HS-27A (cell line): ENCODE data around the gene NR2F6.
A peak's percentile ranks its signal among the peaks of the same experiment; 100 is the strongest.
"Not testable (repeated sequence)": the region's sequence is repeated elsewhere in the genome, so short reads cannot be mapped to it uniquely, and the experiment has no call there.

Experiments
- DNase-seq: peaks from one replicate; pipeline ENCODE4 v3.0.0-alpha.2; 2012; ENCODE audit warnings: low read depth, missing footprints

Gene NR2F6

DNA sequence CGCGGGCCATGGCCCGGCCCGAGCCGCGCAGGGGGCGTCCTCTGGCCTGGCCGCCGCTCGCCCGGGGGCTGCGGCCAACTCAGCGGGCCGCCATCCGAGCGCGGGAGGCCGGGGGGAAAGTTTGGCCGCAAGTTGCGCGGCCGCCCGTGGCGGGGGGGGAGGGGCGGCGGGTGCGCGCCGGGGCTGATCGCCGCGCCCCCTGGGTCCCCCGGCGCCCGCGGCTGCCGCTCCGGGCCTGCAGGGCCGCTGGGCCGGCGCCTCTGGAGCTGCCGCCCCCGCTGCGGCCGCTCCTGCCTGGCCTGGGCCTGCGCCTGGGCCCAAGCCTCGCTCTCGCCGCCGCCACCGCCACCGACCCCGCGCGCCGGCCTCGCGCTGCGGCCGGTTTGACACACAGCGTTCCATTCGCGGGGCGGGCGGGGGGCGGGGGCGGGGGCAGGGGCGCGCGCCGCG, at the start of gene NR2F6:
NR2F6 (minus strand) TSS at position 385 of the 450 bp plus-strand sequence. CDS start 699 bp downstream, outside the sequence.
- DNase-seq = no peak

DNA sequence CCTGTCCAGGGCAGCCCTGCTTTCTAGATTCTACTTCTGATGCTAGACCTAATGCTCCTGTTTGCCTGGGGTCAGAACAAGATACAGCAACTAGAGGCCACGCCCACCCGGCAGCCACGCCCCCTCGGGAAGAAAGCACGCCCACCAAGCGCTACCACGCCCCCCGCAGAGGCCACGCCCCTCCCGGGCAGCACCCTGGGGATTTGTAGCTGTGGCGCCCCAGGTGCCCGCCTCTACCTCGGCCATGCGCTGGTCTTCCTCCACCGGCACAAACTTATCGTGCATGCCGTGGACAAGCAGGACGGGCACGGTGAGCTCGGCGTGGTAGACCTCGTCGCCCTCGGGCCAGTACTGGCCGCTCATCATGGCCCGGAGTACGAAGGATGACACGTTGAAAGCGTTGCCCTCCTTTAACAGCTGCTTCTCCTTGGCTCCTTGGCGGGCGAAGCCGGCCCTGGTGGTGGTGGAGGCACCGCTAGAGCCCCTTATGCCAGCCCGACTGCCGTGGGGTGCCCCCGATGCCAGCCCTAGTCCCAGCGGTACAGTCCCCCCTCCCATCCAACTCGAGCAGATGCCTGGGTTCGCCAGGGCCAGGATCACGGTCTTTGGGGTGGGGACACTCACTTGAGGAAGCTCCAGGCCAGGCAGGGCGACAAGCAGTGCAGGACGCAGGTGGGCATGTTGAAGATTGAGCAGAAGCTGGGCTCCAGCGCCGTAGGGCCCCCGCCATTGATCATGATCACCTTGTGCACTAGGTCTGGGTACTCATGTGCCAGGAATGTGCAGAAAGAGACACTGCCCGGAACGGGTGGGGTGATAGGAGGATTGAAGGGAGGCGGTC, 48.6 kb upstream of the NR2F6 start:
- no peak for DNase-seq

DNA sequence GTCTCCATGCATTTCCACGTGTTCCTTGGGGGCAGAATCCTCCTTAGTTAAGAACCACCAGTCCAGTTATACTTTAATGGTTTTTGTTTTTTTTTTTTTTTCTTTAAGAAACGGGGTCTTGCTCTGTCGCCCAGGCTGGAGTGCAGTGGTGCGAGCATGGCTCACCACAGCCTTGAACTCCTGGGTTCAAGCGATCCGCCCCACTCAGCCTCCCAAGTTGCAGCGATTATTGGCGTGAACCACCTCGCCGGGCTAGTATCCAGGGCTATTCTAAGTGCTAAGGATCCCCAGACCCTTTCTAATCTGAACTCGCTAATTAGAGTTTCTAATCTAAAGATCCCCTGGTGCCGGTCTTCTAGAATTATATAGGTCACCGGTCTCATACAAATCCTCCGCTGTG, 47.9 kb upstream of the NR2F6 start:
- no peak for DNase-seq

DNA sequence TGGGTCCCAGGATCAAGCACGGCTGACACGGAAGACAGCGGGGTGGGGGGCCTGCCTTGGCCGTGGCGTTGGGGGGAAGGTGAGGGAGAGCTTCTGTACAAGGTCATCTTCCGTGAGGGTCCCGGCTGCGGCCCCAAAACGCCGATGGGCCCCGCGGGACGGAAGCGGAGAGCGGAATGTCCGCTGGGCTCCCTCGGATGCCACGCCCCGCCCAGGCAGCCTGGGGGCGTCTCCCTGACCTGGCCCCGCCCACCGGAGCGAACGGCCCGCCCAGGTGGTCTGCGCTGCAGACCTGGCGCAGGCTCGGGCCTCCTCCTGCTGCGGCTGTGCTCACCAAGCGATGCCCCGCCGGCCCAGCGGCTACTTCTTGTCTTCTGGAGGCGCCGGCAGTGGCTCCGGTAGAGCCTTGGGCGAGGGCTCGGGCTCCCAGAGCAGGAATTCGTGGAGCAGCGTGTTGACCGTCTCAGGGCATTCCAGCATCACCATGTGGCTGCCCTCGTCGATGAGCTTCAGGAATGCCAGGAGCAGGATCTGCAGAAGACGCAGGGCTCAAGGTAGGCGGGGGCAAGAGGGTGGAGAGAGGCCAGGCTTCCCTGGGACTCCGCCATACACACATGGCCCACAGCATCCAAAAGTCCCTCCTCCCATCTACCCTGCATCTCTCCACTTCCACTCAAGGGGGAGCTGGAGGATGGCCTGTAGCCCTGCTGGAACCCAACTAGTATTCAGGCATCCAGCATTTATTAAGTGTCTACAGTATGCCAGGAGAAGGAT, 46.8 kb upstream of the NR2F6 start:
- DNase-seq = no peak

DNA sequence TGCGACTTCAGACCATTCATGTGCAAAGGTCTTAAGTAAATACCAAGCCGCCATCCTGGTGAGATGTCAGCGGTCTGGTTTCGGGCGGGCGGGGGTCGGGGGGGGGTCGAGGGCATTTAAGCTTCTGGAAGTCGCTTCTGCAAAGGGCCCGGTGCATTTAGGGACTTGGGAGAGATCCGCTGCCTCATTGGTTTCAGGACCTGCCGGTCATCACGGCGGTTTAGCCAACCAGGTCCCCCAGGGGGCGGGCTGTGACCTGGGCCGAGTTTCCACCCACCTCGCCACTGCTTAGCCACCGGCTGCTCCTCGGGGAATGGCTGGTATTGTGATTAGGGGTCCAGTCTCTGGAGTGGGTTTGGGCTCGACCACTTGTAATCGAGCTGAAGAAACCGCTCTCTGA, 43.8 kb upstream of the NR2F6 start:
- no peak for DNase-seq

DNA sequence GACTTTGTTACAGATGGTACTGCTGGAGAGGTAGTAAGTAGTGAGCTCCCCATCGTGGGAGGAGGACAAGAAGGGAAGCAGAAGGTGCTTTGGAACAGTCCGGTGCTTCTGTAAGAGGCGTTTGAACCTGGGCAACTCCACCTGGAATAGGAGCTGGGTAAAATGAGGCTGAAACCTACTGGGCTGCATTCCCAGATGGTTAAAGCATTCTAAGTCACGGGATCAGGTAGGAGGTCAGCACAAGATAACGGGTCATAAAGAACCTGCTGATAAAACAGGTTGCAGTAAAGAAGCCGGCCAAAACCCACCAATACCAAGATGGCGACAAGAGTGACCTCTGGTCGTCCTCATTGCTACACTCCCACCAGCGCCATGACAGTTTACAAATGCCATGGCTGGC, 41.0 kb upstream of the NR2F6 start:
- DNase-seq = no peak

DNA sequence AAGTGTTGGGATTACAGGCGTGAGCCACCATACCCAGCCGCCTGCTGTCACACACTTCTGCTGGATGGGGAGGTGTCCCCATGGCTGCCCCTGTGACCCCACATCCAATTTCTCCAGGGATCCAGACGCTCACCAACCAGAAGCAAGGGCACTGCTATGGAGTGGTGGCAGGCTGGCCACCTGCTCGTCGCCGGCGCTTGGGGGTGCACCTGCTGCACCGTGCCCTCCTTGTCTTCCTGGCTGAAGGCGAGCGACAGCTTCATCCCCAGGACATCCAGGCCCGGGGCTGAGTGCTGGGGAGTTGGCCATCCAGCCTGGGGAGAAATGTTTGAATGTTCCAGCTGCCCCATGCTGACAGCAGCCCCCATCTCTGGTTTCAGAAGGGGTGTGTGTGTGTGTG, 40.5 kb upstream of the NR2F6 start:
- no peak for DNase-seq

DNA sequence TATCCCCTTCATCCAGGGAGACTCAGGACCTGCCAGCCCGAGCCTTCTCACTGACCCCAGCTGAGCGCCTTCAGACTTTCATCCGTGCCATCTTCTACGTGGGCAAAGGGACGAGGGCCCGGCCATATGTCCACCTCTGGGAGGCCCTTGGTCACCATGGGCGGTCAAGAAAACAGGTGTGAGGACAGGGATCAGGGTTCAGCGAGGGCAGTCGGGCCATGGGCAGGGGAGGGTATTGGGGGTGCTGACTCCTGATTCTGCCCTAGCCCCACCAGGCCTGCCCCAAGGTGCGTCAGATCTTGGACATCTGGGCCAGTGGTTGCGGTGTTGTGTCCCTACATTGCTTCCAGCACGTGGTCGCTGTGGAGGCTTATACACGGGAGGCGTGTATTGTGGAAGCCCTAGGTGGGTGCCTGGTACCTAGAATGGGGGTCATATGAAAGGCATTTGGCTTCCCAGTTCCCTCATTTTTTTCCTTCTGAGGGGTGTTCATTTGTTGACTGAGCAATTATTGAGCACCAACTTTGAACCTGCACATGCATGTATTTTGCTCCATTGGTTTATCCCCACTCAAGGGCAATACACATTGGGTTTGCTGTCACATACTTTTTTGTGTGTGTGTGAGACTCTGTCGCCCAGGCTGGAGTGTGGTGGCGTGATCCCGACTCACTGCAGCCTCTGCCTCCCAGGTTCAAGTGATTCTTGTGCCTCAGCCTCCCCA, 39.9 kb upstream of the NR2F6 start:
- DNase-seq = no peak

DNA sequence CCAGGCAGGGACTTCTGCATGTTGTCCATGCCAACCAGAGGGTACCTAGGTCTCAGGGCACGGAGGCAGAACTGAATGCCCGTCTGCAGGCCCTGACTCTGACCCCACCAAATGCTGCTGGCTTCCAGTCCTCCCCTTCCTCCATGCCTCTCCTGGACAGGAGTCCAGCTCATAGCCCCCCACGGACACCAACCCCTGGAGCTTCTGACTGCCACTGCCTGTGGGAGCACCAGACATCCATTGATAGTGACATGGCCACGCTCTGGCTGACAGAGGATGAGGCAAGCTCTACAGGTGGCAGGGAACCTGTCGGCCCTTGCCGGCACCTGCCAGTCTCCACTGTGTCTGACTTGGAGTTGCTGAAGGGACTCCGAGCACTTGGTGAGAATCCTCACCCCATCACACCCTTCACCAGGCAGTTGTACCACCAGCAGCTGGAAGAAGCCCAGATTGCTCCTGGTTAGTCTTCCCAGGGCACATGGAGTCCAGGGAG, 37.8 kb upstream of the NR2F6 start:
- DNase-seq = no peak

DNA sequence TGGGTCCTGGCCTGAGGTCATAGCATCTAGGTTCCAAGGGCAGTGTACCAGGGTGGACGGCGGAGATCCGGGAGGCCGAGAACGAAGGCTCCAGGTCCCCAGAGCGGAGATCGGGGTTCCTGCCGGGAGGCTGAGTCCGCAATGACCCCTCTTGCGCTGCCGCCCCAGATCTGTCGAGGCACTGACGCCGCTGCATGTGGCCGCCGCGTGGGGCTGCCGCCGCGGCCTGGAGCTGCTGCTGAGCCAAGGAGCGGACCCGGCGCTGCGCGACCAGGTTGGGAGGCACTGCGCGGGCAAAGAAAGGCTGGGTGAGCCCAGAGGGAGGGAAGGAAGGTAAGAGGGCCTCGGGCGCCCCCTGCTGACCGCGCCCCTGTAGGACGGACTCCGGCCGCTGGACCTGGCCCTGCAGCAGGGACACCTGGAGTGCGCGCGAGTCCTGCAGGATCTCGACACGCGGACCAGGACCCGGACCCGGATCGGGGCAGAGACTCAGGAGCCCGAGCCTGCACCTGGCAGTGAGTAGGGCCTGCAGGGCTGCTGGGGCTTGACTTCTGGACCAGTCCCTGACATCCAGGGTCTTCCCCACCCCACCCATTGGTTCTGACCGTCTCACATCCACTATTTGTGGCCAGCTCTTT, 36.9 kb upstream of the NR2F6 start:
- DNase-seq = no peak

DNA sequence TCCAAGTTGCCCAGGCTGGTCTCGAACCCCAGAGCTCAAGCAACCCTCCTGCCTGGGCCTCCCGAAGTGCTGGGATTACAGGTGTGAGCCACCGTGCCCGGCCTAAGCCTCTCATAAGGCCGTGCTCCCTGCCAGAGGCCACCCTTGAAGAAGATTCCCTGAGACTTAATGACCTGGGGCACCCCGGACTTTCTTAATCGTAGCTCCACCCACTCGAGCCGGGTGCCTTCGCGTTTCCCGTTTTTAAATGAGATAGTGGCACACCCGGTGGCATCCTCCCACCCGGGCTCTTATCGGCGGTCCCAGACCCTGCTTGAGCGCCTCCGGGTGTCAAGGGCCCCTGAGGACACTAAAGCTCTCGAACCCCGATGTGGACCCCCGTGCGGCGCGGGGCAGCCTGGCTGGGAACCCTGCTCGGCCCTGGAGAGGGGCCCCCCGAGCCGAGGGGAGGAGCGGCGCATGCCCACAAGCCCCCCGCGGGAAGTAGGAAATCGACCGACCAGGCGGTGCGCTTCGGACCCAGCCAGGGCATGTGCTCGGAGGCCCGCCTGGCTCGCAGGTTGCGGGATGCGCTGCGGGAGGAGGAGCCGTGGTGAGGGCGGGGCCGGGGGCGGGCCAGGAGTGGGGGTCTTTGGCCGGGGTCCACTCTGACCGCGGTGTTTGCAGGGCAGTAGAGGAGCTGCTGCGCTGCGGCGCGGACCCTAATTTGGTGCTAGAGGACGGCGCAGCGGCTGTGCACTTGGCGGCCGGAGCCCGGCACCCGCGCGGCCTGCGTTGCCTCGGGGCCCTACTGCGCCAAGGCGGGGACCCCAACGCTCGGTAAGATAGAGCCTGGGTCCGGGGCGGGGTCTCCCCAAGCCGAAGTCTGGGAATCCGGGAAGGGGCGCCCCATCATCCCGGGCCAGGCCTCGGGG, 35.9 kb upstream of the NR2F6 start, which contains the start of gene ANKLE1:
ANKLE1 (plus strand) TSS at position 511 of the 914 bp plus-strand sequence; CDS start at position 531, 20 bp downstream.
- DNase-seq = no peak

DNA sequence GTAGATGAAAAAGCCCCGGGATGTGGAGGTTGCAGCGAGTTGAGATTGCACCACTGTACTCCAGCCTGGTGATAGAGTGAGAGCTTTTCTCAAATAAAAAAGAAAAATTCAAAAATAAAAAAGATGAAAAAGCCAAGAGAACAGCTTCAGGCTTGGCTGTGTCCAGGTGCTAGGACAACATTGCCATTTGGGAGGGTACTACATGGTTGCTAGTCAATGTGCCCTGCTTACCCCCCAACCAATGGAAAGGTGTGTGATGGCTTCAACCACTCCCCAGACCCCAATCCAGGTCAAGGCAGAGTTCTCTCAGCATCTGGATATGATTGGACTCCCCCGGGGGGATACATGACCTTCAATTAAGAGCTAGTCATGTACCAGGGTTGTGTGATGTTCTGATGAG, 33.7 kb upstream of the NR2F6 start:
- DNase-seq = no peak

DNA sequence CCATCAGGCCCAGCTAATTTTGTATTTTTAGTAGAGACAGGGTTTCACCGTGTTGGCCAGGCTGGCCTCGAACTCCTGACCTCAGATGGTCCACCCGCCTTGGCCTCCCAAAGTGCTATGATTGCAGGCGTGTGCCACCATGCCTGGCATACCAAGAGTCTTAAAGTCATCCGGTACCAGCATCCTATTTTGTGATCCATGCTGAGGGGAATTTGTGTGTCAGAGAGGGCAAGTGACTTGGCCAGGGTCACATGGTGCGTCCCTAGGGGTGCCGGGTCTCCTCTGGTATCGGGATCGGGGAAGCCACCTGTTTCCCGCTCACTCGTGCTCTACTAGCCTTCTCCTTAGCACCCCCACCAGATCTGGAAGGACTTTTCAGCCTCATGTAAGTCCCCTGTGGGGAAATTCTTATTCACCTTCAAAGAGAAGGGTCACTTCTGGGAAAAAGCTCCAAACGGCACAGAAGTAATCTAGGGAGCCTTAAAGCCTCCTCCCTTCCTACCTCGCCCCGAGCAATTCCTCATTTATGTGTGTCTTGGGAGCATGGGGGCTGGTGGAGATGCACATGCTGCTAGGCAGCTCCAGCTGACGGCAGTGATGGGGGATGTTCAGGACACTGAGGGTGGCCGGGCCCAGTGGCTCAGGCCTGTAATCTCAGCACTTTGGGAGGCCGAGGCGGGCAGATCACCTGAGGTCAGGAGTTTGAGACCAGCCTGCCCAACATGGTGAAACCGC, 29.9 kb upstream of the NR2F6 start:
- no peak for DNase-seq

DNA sequence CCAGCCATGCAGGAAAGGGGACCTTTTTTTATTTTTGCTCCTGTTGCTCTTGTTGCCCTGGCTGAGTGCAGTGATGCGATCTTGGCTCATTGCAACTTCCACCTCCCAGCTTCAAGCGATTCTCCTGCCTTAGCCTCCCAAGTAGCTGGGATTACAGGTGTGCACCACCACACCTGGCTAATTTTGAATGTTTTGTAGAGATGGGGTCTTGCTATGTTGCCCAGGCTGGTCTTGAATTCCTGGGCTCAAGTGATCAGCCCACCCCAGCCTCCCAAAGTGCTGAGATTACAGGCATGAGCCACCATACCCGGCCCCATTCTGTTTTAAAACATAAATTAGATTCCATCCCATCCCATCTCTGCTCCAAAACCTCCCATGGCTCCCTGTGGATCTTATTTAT, 29.2 kb upstream of the NR2F6 start:
- DNase-seq = not testable (repeated sequence)

DNA sequence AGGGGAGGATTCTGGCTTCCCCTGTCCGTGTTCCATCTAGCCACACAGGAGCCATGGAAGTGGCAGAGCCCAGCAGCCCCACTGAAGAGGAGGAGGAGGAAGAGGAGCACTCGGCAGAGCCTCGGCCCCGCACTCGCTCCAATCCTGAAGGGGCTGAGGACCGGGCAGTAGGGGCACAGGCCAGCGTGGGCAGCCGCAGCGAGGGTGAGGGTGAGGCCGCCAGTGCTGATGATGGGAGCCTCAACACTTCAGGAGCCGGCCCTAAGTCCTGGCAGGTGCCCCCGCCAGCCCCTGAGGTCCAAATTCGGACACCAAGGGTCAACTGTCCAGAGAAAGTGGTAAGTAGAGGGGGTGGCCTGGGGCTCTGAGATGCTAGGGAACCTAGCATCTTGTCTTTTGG, 23.0 kb upstream of the NR2F6 start:
- no peak for DNase-seq

DNA sequence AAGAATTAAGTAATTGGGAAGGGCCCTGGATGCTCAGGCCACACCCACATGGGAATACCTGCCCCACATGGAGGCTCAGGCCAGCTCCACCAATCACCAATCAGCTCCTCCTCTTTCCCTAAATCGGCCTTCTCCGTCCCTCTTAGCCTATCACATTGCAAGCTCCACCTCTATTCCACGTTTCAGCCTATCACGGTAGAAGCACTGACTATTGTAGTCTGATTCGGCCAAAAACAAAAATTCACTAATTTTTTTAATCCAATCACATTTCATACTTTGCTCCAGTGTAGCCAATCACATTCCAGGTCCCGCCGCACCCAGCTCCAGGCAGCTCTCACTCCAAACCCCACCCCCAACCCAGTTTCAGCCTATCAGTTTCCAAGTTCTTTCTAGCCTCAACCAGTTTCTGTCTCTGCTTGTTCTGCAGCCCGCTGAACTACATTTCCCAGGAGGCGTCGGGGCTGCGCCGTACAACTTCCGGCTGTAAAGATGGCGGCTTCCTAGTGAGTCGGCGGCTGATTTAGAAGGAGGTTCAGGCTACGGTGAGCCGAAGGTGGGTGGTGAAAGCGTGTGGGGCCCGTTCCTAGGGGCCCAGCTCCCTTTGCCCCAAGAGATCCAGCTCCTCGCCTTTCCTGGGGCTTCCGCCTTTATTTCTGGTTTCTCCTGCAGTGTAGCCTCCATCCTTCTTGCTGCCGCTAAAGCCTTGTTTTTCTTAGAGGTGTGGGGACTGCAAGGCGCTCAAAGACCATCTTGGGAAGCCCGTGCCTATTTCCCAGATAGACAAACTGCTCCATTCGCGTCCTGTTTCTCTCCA, 21.5 kb upstream of the NR2F6 start, which contains the start of gene BABAM1:
BABAM1 (plus strand) TSS at position 469 of the 814 bp plus-strand sequence. CDS start 1,364 bp downstream, outside the sequence.
- peak; percentile 93 for DNase-seq

DNA sequence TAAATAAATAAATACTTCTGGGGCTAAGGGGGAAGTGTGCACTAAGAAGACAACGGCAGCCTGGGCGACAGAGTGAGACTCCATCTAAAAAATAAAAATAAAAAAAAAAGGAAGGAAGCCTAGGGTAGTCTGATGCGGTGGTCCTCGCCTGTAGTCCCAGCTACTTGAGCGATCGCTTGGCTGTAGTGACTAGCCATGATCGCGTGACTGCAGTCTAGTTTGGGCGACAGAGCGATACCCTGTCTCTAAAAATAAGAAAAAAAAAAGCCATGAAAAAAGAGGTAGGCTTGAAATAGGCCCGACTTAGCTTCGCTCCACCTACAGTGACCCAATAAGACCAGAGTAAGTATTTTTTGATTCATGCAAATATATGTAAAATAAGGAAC, 20.9 kb upstream of the NR2F6 start:
- DNase-seq = no peak

DNA sequence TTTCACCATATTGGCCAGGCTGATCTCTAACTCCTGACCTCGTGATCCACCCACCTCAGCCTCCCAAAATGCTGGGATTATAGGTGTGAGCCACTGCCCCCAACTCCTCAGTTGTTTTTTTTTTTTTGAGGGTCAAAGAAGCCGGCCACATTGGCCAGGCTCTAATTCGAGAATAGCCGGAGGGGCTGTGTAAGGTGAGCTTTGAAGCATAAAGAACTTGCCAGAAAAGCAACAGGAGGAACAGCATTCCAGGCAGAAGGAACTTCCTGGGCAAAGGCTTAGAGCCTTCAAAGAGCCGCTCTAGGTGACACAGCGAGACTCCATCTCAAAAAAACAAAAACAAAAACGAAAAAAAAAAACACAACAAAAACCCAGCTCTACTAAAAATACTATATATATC, 20.3 kb upstream of the NR2F6 start:
- DNase-seq = no peak

DNA sequence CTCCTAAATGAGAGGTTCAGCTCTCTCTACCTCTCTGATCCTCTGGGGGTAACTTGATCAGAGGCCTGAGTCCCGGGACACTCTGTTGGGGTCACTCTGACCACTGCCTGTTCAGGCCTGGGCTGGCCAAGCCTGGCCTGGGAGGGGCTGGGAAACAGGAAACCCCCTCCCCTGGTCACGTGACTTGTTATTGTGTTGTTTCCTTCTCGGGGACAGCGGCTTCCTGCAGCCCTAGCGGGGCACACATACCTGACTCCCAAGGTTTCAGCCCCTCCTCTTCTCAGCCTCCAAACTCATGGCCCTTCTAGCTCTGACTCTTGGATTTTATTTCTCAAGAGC, 18.9 kb upstream of the NR2F6 start, which contains the start of gene USHBP1:
USHBP1 (minus strand) TSS at position 105 of the 339 bp plus-strand sequence. CDS start 446 bp downstream, outside the sequence.
- DNase-seq = no peak
